ENCODE measurements around the gene MEGF6.

The MEGF6 gene

DNA sequence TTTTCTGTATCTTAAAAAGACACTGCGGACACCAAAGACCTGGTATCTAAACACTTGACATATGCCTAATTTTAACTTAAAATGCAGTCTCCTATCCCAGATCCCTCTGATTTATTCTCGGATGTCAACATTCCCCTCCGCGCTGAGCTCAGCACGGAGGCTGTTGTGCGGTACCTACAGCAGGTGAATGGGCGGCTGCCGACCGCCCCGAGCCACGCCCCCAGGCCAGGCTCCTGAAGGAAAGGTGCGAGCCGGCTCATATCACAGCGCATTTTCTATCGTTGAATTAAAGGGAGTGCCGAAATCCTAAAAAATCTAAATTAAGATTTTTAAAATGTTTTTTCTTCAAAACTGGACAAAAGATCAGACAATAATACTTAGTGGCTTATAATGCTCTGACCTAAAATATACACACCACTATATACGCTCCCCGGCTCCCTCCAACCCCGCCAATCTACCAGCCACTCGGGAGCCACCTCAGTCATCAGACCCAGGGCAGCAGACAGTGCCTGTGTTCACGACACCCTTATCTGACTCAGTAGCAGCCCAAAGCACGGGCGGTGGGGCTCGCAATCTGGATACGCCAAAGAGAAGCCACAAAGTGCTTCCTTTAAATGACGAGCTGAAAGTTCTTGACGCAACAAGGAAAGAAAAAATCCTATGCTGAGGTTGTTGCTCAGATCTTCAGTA, 34.5 kb upstream of the MEGF6 start:
- DNase-seq = no peak

- no peak for DNase-seq
Observed at GRCh38 chr1:3645247-3645646, 33.9 kb upstream of the MEGF6 start.

GRCh38 chr1:3644273-3644672, 33.0 kb upstream of the MEGF6 start:
- DNase-seq = no peak

DNA sequence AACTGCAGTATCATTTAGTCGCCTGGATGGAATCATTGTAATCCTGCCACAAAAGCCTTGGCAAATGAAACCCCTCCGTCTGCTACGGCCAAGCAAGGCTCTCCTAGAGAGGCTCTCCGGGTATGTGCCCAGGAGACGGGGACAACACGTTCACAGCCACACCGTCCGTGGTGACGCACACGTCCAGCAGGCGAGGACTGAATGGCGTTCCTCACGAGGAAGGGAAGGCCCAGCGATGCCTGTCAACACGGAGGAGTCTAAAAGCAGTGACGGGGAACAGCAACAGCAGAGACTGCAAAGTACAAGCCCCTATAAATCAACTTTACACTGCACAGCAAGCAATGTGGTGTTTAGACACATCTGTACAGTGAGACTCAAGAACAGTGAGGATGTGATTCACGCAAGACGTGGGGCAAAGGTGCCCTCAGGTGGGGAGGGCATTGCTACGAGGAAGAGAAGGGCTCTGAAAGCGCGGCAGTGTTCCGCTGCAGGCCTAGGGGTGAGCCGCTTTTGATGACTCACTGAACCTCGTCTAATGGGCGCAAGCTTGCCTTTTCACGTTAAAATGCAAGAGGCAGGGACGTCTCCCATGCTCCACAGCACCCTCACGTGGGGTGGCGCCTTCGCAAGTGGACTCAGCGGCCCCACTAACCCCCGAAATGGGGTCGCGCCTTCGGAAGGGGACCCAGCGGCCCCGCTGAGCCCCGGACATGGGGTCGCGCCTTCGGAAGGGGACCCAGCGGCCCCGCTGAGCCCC, 31.8 kb upstream of the MEGF6 start:
- no peak for DNase-seq

- DNase-seq = no peak
Observed at GRCh38 chr1:3641816-3642215, 30.5 kb upstream of the MEGF6 start.

- no peak for DNase-seq
Observed at GRCh38 chr1:3641046-3641760, 29.9 kb upstream of the MEGF6 start.

DNA sequence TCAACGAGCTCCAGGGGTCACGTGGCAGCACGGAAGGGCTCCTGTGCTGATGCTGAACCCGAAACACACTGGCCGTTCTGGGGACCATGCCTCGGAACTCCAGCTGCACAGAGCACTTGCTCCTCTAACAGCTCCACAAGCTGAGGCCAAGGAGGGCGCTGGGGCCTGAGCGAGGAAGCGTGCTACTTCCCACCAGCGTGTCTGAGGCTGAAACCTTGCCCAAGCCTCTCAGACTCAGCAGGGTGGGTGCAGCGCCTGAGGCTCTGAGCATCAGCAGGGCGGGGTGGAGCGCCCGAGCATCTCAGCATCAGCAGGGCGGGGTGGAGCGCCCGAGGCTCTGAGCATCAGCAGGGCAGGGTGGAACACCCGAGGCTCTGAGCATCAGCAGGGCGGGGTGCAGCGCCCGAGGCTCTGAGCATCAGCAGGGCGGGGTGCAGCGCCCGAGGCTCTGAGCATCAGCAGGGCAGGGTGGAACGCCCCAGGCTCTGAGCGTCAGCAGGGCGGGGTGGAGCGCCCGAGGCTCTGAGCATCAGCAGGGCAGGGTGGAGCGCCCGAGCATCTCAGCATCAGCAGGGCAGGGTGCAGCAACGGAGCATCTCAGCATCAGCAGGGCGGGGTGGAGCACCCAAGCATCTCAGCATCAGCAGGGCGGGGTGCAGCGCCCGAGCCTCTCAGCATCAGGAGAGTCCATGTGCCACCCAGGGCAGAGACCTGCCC, 29.0 kb upstream of the MEGF6 start:
- no peak for DNase-seq

DNA sequence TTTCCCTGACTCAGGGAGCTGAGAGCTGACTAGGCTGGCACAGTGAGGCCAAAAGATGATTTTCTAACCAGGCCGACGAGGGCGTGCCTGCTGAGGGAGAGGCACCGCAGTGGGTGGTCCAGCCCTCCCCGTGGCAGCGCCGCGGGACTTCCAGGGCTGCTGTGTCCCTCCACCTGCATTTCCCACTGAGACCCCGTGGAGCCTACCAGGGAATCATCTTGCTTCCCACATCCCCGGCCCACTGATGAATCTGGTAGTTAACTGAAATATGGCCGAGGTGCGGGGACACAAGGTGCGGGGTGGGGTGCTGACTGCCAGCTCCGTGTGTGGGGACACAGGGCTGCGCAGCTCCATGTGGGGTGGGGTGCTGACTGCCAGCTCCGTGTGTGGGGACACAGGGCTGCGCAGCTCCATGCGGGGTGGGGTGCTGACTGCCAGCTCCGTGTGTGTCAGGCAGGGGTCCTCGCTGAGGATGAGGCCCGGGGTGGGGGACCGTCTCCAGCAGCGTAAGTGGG, 28.1 kb upstream of the MEGF6 start:
- DNase-seq = no peak

- DNase-seq = no peak
Observed at GRCh38 chr1:3638676-3639075, 27.4 kb upstream of the MEGF6 start.

- DNase-seq = no peak
Observed at GRCh38 chr1:3638027-3638426, 26.7 kb upstream of the MEGF6 start.

- no peak for DNase-seq
Observed at GRCh38 chr1:3636531-3636930, 25.2 kb upstream of the MEGF6 start.

DNA sequence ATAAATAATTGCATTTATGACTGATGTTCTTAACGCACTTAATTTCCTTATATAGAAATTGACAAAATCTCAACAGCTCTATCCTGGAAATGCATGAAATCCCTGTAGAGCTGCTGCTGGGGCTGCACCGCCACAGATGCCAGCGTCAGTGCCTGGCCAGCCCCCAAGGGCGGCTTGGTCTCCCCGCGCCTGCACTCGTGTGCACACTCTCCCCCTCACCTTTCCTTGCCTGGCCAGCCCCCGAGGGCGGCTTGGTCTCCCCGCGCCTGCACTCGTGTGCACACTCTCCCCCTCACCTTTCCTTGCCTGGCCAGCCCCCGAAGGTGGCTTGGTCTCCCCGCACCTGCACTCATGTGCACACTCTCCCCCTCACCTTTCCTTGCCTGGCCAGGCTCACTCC, 24.8 kb upstream of the MEGF6 start:
- no peak for DNase-seq

DNA sequence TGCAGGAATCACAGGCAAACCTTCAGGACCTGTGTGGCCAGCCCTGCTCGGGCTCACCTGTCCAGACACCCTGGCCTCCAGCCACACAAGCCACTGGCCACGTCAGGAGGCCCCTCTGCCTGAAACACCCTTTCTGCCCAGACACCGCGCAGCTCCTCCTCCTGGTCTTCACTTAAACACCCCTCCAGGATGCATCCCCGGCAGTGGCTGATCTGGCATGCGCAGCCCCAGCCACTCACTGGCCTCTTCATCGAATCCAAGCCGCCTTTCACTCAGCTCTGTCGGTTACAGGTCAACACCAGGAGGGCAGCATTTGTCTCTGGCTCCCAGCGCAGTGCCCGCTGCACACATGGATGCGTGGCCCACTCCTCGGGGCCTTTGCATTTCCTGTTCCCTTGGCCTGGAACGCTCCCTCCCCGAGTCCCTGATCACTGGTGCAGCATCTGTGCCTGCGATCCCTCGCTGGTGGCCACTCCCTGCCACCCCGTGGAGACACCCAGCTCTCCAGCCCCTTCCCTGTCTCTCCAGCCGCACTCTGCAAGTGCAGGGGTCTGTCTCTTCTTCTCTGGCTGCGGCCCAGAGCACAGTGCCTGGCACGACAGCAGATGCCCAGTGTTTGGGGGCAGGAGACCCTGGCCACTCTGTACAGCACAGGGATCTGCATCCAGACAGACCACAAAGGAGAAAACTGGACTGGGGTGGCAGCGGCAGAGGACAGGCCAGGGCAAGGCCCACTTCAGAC, 22.9 kb upstream of the MEGF6 start:
- no peak for DNase-seq

GRCh38 chr1:3633344-3634058, 22.2 kb upstream of the MEGF6 start:
- no peak for DNase-seq

GRCh38 chr1:3632716-3633343, 21.5 kb upstream of the MEGF6 start:
- no peak for DNase-seq

- no peak for DNase-seq
Observed at GRCh38 chr1:3632298-3632697, 21.0 kb upstream of the MEGF6 start.

DNA sequence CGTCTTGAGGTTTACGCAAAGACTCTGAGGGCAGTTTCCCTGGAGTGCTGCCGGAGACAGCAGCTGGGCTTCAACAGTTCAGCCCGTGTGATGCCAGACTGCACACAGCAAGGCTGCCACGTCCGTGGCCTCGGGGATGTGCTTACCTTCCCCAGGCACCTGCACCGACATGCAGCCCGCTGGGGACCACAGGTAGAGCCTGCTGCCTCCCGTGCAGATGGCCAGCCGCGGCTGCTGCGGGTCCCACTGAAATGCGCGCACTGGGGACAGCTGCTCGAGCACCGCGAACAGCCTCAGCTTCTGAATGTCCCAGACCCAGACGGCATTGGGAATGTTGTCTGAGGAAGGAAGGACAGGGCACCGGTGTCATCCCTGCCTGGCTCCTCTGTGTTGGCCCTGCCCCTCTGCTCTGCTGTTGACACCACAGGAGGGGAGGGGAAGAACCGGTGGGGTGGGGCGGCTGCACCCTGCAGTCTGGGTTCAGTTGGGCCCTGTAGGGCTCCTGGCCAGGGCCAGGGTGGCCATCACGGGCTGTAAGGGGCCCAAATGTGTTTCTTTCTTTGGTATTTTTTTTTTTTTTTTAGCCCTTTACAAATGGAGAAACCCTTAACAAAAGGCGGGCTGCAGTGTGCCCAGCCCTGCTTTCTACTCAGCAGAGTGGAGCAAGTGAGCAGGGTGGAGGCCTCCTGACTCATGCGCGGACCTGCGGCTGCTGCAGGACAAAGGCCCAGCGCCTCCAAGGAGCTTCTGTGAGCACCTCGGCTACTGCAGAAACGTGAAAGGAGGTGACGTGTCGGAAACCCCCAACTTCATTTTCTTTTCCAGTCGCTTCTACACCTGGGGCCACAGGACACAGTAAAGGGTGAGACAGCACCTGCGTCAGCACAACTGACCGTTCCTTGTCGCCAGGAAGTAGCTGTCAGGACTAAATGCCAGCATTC, 20.3 kb upstream of the MEGF6 start:
- no peak for DNase-seq

GRCh38 chr1:3630914-3631313, 19.6 kb upstream of the MEGF6 start:
- no peak for DNase-seq

DNA sequence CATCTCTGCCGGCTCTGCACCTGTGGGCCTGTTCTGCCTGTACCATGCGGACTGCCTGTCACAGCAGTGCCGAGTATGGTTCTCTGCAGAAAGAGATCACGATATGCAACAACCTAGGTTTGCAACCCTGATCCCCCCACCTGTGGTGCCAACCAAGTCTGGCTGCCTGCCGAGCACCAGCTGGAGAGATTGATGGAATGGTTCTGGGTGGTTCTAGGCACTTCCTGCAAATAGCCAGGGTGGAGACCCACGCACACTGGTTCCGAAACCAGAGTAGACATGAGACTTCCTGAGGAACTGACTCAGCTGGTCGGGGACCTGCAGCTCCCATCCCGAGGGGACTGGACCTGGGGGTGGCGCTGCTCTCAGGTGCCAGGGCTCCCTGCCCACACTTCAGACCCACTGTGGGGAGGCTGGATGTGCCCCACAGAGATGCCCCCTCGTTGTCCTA, 18.9 kb upstream of the MEGF6 start:
- no peak for DNase-seq

All from T-helper 2 cell (primary cell).